Upper lobe of left lung (tissue), 6 donors: Measurements from ENCODE around the gene SYVN1. TPM values are rescaled to one million over a fixed set of nuclear protein-coding genes. Genes with fewer than 3 reads are reported as not detected.

Experiments used
- ATAC-seq, 2 donors: fragments of 200-7000 bp; cut with Tn5 transposase; one replicate each; pipeline ENCODE4 v1.9.1; 2022; ENCODE audit warnings: mild to moderate bottlenecking in 2 of 2, moderate library complexity in 2 of 2; ENCODE audit not compliant: low FRiP score in 2 of 2
- DNase-seq, 2 donors: peaks; one replicate each; pipeline ENCODE4 v3.0.0-alpha.2; 2019 to 2020
- H3K27ac ChIP-seq, 4 donors: fragments of 200-600 bp; sonication (generic); one replicate each; pipeline ENCODE4 v1.5.1; 2016 to 2019
- H3K27me3 ChIP-seq, 4 donors: fragments of 200-600 bp; sonication (generic); one replicate each; pipeline ENCODE4 v1.5.1; 2017 to 2019
- H3K36me3 ChIP-seq, 4 donors: fragments of 200-600 bp; sonication (generic); one replicate each; pipeline ENCODE4 v1.5.1; 2016 to 2019
- H3K4me1 ChIP-seq, 4 donors: fragments of 200-600 bp; sonication (generic); one replicate each; pipeline ENCODE4 v1.5.1; 2018 to 2019
- H3K4me3 ChIP-seq, 4 donors: fragments of 200-600 bp; sonication (generic); one replicate each; pipeline ENCODE4 v1.5.1; 2017 to 2019; ENCODE audit warnings: mild to moderate bottlenecking in 2 of 4, moderate library complexity in 1 of 4
- H3K9me3 ChIP-seq, 4 donors: fragments of 200-600 bp; sonication (generic); one replicate each; pipeline ENCODE4 v1.5.1; 2018 to 2019
- EP300 ChIP-seq, 4 donors: sonication (generic); formaldehyde crosslinking; IDR thresholded peaks; one replicate each; pipeline ENCODE4 v1.5.1; 2017; ENCODE audit warnings: antibody characterized with exemption in 4 of 4, control low read depth in 2 of 4
- POLR2A ChIP-seq, 4 donors: fragments of 450-650 bp; IDR thresholded peaks; one replicate each; pipeline ENCODE4 v1.5.1; 2016 to 2017; ENCODE audit warnings: antibody characterized with exemption in 4 of 4, mild to moderate bottlenecking in 2 of 4
- POLR2AphosphoS5 ChIP-seq, 2 donors: sonication (generic); formaldehyde crosslinking; IDR thresholded peaks; one replicate each; pipeline ENCODE4 v1.5.1; 2017; ENCODE audit warnings: antibody characterized with exemption in 2 of 2
- WGBS, 2 donors: methylation state at CpG; one replicate each; pipeline ENCODE4 v1.1.5; 2017 to 2018; 5-methylcytosine and 5-hydroxymethylcytosine counted together
- total RNA-seq, 6 donors: library from RNA; depleted of rRNA in 4 of 6; stranded (reverse); fragments of >200 nt in 4 of 6; gene quantifications; one replicate each; pipeline versions ENCODE4 v1.1.0 to v1.2.1, GENCODE V29; 2016 to 2021
- TF ChIP-seq, protein P1 (sequence below), 6 experiments: fragments of 450-650 bp in 4 of 6; fragments of 200-600 bp in 2 of 6; sonication (generic) in 2 of 6; IDR thresholded peaks; one replicate each; pipeline ENCODE4 v1.5.1; 2016 to 2019; ENCODE audit warnings: antibody characterized with exemption in 6 of 6
- donor health status: DM: no; HTN: no; CAD: no; lungs with moderate emphysema.
- donor health status: DM: no; HTN: yes; CAD: no; lungs with severe emphysema.

SYVN1 gene
- total RNA-seq, 6 donors from 2014 or later: 31.1 to 70.6 (median 50.0) TPM

DNA sequence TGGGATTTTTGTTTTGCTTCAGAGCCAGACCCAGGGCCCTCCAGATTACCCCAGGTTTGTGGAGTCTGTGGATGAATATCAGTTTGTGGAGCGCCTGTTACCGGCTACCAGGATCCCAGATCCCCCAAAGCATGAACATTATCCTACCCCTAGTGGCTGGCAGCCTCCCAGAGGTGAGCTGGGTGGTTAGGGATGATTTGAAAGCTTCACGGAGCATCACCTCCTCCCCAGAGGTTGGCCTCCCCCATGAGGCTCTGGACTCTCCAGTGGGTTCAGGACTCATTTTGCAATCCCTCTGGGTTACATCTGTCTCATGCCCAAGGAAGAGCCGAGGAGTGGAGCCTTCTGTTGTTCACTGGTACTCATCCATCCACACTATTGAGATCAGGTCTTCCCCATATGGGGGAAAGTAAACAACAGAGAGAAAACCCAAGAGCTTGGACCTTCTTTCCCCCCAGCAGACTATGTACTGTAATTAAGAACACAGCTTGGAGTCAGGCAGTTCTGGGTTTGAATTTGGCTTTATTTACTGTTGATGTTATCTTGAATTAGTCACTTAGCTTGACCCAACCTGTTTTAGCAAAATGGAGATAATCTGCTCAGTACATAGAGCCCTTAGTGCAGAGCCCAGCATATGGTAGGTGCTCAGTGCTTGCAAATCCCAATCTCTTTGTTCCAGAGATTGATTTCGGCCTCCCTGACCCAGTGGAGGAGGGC, 9.7 kb downstream of the SYVN1 start:
- TF ChIP-seq, protein P1, sequence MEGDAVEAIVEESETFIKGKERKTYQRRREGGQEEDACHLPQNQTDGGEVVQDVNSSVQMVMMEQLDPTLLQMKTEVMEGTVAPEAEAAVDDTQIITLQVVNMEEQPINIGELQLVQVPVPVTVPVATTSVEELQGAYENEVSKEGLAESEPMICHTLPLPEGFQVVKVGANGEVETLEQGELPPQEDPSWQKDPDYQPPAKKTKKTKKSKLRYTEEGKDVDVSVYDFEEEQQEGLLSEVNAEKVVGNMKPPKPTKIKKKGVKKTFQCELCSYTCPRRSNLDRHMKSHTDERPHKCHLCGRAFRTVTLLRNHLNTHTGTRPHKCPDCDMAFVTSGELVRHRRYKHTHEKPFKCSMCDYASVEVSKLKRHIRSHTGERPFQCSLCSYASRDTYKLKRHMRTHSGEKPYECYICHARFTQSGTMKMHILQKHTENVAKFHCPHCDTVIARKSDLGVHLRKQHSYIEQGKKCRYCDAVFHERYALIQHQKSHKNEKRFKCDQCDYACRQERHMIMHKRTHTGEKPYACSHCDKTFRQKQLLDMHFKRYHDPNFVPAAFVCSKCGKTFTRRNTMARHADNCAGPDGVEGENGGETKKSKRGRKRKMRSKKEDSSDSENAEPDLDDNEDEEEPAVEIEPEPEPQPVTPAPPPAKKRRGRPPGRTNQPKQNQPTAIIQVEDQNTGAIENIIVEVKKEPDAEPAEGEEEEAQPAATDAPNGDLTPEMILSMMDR (IDR thresholded peaks at IDR 0.05): no peak
- TF ChIP-seq POLR2A (IDR thresholded peaks at IDR 0.05) (no peak), EP300 (IDR thresholded peaks at IDR 0.05) (no peak), POLR2AphosphoS5 (IDR thresholded peaks at IDR 0.05) (no peak)

GRCh38 chr11:65121865-65122696, 12.2 kb downstream of the SYVN1 start, which contains the start of the genes FAU and MRPL49:
TSS of gene FAU (minus strand) at chr11:65122134. CDS start at chr11:65121813, 321 bp downstream.
TSS of gene MRPL49 (plus strand) at chr11:65122321. CDS start at chr11:65122347, 26 bp downstream.
- TF ChIP-seq EP300 (IDR thresholded peaks at IDR 0.05) (peak in 1 of 4 donors; percentile 74), POLR2AphosphoS5 (IDR thresholded peaks at IDR 0.05) (peak; percentile 97 to 99), POLR2A (IDR thresholded peaks at IDR 0.05) (peak; percentile 24 to 94 (median 85))
- TF ChIP-seq, protein P1 (IDR thresholded peaks at IDR 0.05): peak in 2 of 6 experiments; percentile 10 to 36
- Histone ChIP-seq H3K4me1 (peaks cover 17 to 44% (median 22%) of the 10 kb centered on the region in 4 donors), H3K27ac (peak within 1 kb of the TSS; percentile 93 to 96 (median 96)), H3K9me3 (no peaks in the 10 kb centered on the region), H3K36me3 (peaks cover 19 to 65% (median 54%) of the 10 kb centered on the region in 4 donors), H3K4me3 (peak within 1 kb of the TSS; percentile 80 to 96 (median 83)), H3K27me3 (no peaks in the 10 kb centered on the region)
- WGBS, 2 donors: 0 to 2% methylated on average over 23 to 64 of the region's 64 CpGs
- ATAC-seq (peak; percentile 94 to 96), DNase-seq (peak; percentile 98 to 100)

More for the DNA sequence above, 9.7 kb downstream of the SYVN1 start:
- Histone ChIP-seq H3K36me3 (peaks cover 37 to 72% (median 68%) of the 10 kb centered on the region in 4 donors), H3K4me3 (no peak overlapping the region), H3K27me3 (no peaks in the 10 kb centered on the region), H3K9me3 (no peaks in the 10 kb centered on the region), H3K27ac (no peak overlapping the region), H3K4me1 (peaks cover 17 to 28% (median 19%) of the 10 kb centered on the region in 4 donors)
- DNase-seq (no peak), ATAC-seq (no peak)
- 90 to 93% methylated on average over 4 to 5 of the region's 5 CpGs for WGBS, 2 donors

- Histone ChIP-seq H3K36me3 (peaks cover 17 to 59% (median 48%) of the 10 kb centered on the region in 4 donors), H3K27me3 (no peaks in the 10 kb centered on the region), H3K4me1 (peaks cover 23 to 51% (median 27%) of the 10 kb centered on the region in 4 donors), H3K27ac (peak overlapping the region; percentile 93 to 96 (median 96)), H3K9me3 (no peaks in the 10 kb centered on the region), H3K4me3 (peak overlapping the region; percentile 80 to 96 (median 83))
- WGBS, 2 donors: 0 to 1% methylated on average over 19 to 21 of the region's 22 CpGs
- DNase-seq (no peak), ATAC-seq (no peak)
- TF ChIP-seq POLR2A (IDR thresholded peaks at IDR 0.05): no peak
- TF ChIP-seq EP300 (IDR thresholded peaks at IDR 0.05): no peak
- TF ChIP-seq POLR2AphosphoS5 (IDR thresholded peaks at IDR 0.05): no peak
- TF ChIP-seq, protein P1 (IDR thresholded peaks at IDR 0.05): no peak
Observed at GRCh38 chr11:65121447-65121864, 12.9 kb downstream of the SYVN1 start.

DNA sequence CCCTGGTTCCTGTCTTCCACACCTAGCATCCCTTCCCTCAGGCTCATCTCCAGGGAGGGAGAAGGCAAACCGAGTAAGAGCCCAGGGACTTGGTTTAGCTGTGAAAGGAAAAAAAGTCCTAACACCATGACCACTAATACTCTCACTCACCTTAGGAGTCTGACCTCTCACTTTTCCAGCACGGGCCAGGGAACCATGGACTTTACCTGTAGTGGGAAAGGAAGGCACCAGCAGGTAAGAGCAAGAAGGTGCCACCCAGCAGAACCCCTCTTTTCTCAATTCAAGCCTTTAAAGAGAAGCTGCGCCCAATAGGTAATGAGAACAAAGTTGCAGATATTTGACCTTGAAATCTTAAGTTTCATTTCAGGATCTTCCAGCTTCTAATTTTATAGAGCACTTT, 13.5 kb downstream of the SYVN1 start:
- no peak for TF ChIP-seq POLR2AphosphoS5 (IDR thresholded peaks at IDR 0.05)
- TF ChIP-seq POLR2A (IDR thresholded peaks at IDR 0.05): no peak
- TF ChIP-seq, protein P1 (IDR thresholded peaks at IDR 0.05): no peak
- no peak for TF ChIP-seq EP300 (IDR thresholded peaks at IDR 0.05)
- DNase-seq: no peak
- H3K4me1 ChIP-seq: peaks cover 29 to 57% (median 33%) of the 10 kb centered on the region in 4 donors
- peak overlapping the region in 3 of 4 donors; percentile 80 to 85 (median 81) for H3K4me3 ChIP-seq
- no peaks in the 10 kb centered on the region for H3K9me3 ChIP-seq
- WGBS, 2 donors: 87 to 90% methylated on average over 3 of the region's 3 CpGs
- peaks cover 12 to 55% (median 42%) of the 10 kb centered on the region in 4 donors for H3K36me3 ChIP-seq
- peak overlapping the region; percentile 93 to 96 (median 96) for H3K27ac ChIP-seq
- no peak for ATAC-seq
- H3K27me3 ChIP-seq: no peaks in the 10 kb centered on the region
